SH-SY5Y (cell line): ENCODE measurements around the gene THSD7A.

Experiments used
- GATA2 ChIP-seq: IDR thresholded peaks from 2 replicates; pipeline ENCODE4 v1.6.1; 2011; ENCODE audit warnings: mild to moderate bottlenecking, low read depth, low read length
- GATA3 ChIP-seq: IDR thresholded peaks from 2 replicates; pipeline ENCODE4 v1.6.1; 2011; ENCODE audit warnings: low read depth, mild to moderate bottlenecking, low read length, moderate library complexity

- TF ChIP-seq GATA3 (no peak), GATA2 (no peak)
These were observed 458.4 kb downstream of the THSD7A start for GRCh38 chr7:11373546-11374142.
